Measurements from ENCODE around the gene BRMS1L.

DNA sequence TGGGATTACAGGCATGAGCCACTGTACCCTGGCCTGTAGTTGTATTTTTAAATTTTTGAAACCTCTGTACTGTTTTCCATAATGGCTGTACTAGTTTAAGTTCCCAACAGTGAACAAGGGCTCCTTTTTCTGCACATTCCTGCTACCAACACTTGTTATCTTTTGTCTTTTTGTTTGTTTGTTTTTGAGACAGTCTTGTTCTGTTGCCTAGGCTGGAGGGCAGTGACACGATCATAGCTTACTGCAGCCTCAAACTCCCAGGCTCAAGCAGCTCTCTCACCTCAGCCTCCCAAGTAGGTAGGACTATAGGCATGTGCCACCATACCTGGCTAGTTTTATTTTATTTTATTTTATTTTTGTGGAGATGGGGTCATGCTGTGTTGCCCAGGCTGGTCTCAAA is 23.0 kb downstream of the BRMS1L start:
- TF ChIP-seq, protein P1, sequence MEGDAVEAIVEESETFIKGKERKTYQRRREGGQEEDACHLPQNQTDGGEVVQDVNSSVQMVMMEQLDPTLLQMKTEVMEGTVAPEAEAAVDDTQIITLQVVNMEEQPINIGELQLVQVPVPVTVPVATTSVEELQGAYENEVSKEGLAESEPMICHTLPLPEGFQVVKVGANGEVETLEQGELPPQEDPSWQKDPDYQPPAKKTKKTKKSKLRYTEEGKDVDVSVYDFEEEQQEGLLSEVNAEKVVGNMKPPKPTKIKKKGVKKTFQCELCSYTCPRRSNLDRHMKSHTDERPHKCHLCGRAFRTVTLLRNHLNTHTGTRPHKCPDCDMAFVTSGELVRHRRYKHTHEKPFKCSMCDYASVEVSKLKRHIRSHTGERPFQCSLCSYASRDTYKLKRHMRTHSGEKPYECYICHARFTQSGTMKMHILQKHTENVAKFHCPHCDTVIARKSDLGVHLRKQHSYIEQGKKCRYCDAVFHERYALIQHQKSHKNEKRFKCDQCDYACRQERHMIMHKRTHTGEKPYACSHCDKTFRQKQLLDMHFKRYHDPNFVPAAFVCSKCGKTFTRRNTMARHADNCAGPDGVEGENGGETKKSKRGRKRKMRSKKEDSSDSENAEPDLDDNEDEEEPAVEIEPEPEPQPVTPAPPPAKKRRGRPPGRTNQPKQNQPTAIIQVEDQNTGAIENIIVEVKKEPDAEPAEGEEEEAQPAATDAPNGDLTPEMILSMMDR (IDR thresholded peaks at IDR 0.05): no peak
- TF ChIP-seq POLR2A (IDR thresholded peaks at IDR 0.05): no peak
